Measurements from ENCODE around the gene CFAP119.

Gene CFAP119

DNA sequence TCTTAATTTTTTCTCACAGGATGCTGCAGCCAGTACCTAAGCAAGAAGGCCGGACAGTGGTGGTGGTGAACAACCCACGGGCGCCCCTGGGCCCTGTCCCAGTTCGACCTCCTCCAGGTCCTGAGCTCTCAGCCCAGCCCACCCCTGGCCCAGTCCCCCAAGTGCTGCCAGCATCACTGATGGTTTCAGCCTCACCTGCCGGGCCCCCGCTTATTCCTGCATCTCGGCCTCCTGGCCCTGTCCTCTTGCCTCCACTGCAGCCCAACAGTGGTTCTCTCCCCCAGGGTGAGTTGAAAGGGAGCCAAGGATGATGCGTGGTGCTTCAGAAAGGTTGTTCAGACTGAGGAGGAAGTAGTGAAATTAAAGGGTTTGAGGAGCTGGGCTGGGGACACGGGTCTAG lies 41.2 kb downstream of the CFAP119 start:
- TF ChIP-seq, protein P1, sequence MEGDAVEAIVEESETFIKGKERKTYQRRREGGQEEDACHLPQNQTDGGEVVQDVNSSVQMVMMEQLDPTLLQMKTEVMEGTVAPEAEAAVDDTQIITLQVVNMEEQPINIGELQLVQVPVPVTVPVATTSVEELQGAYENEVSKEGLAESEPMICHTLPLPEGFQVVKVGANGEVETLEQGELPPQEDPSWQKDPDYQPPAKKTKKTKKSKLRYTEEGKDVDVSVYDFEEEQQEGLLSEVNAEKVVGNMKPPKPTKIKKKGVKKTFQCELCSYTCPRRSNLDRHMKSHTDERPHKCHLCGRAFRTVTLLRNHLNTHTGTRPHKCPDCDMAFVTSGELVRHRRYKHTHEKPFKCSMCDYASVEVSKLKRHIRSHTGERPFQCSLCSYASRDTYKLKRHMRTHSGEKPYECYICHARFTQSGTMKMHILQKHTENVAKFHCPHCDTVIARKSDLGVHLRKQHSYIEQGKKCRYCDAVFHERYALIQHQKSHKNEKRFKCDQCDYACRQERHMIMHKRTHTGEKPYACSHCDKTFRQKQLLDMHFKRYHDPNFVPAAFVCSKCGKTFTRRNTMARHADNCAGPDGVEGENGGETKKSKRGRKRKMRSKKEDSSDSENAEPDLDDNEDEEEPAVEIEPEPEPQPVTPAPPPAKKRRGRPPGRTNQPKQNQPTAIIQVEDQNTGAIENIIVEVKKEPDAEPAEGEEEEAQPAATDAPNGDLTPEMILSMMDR (IDR thresholded peaks at IDR 0.05; ENCODE audit: low read length), result no peak
- no peak for TF ChIP-seq EZH2 (IDR thresholded peaks at IDR 0.05; ENCODE audit: borderline replicate concordance, low read length)
- no peak overlapping the region for H2AFZ ChIP-seq (ENCODE audit: low read length)
- no peaks in the 10 kb centered on the region for H3K9me2 ChIP-seq (ENCODE audit: low read depth, low read length)
- no peak overlapping the region for H3K4me2 ChIP-seq (ENCODE audit: low read length)
- peaks cover 96% of the 10 kb centered on the region for H3K36me3 ChIP-seq (ENCODE audit: insufficient read depth, low read length)
- no peaks in the 10 kb centered on the region for H3K4me1 ChIP-seq (ENCODE audit: insufficient read depth, low read length, severe bottlenecking)
- H3K79me2 ChIP-seq (ENCODE audit: insufficient read depth, low read length), result peaks cover 2% of the 10 kb centered on the region; the same call in 1 of the 2 replicates
- no peak overlapping the region for H3K9ac ChIP-seq (ENCODE audit: low read length)
- H3K4me3 ChIP-seq (ENCODE audit: low read depth, low read length, poor library complexity, severe bottlenecking), result no peak overlapping the region
- H3K27me3 ChIP-seq (ENCODE audit: insufficient read depth, low read length), result no peaks in the 10 kb centered on the region
- H3K9me3 ChIP-seq (ENCODE audit: low read length), result no peaks in the 10 kb centered on the region
- H3K27ac ChIP-seq (ENCODE audit: low read depth, low read length, poor library complexity, severe bottlenecking), result no peak overlapping the region
- no peaks in the 10 kb centered on the region for H4K20me1 ChIP-seq (ENCODE audit: insufficient read depth, low read length)
- H3F3A ChIP-seq (ENCODE audit: insufficient read depth, low read length), result no peaks in the 10 kb centered on the region

DNA sequence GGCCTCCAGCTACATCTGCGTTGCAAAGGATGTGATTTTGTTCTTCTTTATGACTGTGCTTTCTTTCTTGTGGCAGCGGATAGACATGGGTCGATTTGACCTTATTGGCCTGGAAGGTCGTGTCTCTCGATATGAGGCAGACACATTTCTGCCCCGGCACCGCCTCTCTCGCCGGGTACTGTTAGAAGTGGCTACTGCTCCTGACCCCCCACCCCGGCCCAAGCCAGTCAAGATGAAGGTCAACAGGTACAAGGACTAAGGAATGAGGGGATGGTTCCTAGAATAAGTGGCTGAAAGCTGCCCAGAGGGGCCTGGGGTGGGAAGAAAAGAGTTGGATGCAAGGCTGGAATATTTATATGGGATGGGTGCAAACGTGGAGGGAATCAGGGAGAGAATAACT lies 41.8 kb downstream of the CFAP119 start:
- TF ChIP-seq, protein P1 (IDR thresholded peaks at IDR 0.05; ENCODE audit: low read length), result no peak
- TF ChIP-seq EZH2 (IDR thresholded peaks at IDR 0.05; ENCODE audit: borderline replicate concordance, low read length), result no peak
- Histone ChIP-seq H4K20me1 (ENCODE audit: insufficient read depth, low read length) (no peaks in the 10 kb centered on the region), H3K79me2 (ENCODE audit: insufficient read depth, low read length) (peaks cover 2% of the 10 kb centered on the region; the same call in 1 of the 2 replicates), H3K9me2 (ENCODE audit: low read depth, low read length) (no peaks in the 10 kb centered on the region), H3K9ac (ENCODE audit: low read length) (no peak overlapping the region), H3K4me3 (ENCODE audit: low read depth, low read length, poor library complexity, severe bottlenecking) (no peak overlapping the region), H3K4me2 (ENCODE audit: low read length) (no peak overlapping the region), H3K27ac (ENCODE audit: low read depth, low read length, poor library complexity, severe bottlenecking) (no peak overlapping the region), H3F3A (ENCODE audit: insufficient read depth, low read length) (no peaks in the 10 kb centered on the region), H3K36me3 (ENCODE audit: insufficient read depth, low read length) (peaks cover 96% of the 10 kb centered on the region), H3K9me3 (ENCODE audit: low read length) (no peaks in the 10 kb centered on the region), H3K4me1 (ENCODE audit: insufficient read depth, low read length, severe bottlenecking) (no peaks in the 10 kb centered on the region), H3K27me3 (ENCODE audit: insufficient read depth, low read length) (no peaks in the 10 kb centered on the region), H2AFZ (ENCODE audit: low read length) (no peak overlapping the region)

DNA sequence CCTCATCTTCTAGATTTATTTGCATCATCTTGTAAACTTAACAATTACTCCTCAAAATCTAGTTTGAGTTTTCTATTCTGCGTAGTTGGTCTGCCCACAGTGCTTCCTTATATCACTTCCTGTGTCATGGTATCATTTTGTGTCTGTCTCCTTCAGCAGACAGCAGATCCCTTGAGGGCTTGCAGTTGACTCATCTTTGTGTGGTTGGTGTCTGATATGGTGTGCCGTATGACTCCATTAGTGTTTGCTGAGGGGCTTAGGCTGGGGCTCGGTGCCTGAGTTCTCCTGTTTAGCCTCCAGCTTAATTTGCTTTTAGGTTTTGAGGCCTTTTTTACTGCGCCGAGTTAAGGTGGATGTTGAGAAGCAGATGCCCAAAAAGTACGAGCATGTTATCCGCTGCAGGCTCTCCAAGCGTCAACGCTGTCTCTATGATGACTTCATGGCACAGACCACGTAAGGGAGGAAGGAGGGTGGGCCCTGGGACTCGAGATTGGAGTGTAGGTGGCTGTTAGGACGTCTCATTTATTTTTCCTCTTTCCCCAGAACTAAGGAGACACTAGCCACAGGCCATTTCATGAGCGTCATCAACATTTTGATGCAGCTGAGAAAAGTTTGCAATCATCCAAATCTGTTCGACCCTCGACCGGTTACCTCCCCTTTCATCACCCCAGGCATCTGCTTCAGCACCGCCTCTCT lies 46.0 kb downstream of the CFAP119 start:
- Histone ChIP-seq H4K20me1 (ENCODE audit: insufficient read depth, low read length) (no peaks in the 10 kb centered on the region), H3F3A (ENCODE audit: insufficient read depth, low read length) (no peaks in the 10 kb centered on the region), H3K27me3 (ENCODE audit: insufficient read depth, low read length) (no peaks in the 10 kb centered on the region), H3K9ac (ENCODE audit: low read length) (no peak overlapping the region), H3K4me2 (ENCODE audit: low read length) (no peak overlapping the region), H3K9me3 (ENCODE audit: low read length) (no peaks in the 10 kb centered on the region), H3K4me3 (ENCODE audit: low read depth, low read length, poor library complexity, severe bottlenecking) (no peak overlapping the region), H3K9me2 (ENCODE audit: low read depth, low read length) (no peaks in the 10 kb centered on the region), H3K27ac (ENCODE audit: low read depth, low read length, poor library complexity, severe bottlenecking) (no peak overlapping the region), H3K36me3 (ENCODE audit: insufficient read depth, low read length) (peaks cover 94% of the 10 kb centered on the region), H3K4me1 (ENCODE audit: insufficient read depth, low read length, severe bottlenecking) (no peaks in the 10 kb centered on the region), H3K79me2 (ENCODE audit: insufficient read depth, low read length) (peaks cover 2% of the 10 kb centered on the region; the same call in 1 of the 2 replicates), H2AFZ (ENCODE audit: low read length) (no peak overlapping the region)
- TF ChIP-seq, protein P1 (IDR thresholded peaks at IDR 0.05; ENCODE audit: low read length), result no peak
- no peak for TF ChIP-seq EZH2 (IDR thresholded peaks at IDR 0.05; ENCODE audit: borderline replicate concordance, low read length)

All from OCI-LY1 (cell line).